HepG2 (cell line): ENCODE measurements around the gene AFF1. TPM values are rescaled to one million over a fixed set of nuclear protein-coding genes. Genes with fewer than 3 reads are reported as not detected.

ENCODE experiments used
- AGO2 ChIP-seq: fragments of 200-400 bp; formaldehyde crosslinking; optimal IDR thresholded peaks from 2 replicates; pipeline ENCODE3; 2017; ENCODE audit warnings: mild to moderate bottlenecking, low read depth, low read length, moderate library complexity
- CCDC6 ChIP-seq: sonication (generic); formaldehyde crosslinking; IDR thresholded peaks from 2 replicates; pipeline ENCODE4 v1.8.1; 2022; ENCODE audit warnings: mild to moderate bottlenecking, missing genetic modification reagents, moderate library complexity
- EHMT2 ChIP-seq: fragments of 200-600 bp; sonication (generic); IDR thresholded peaks from 2 replicates; pipeline ENCODE4 v1.7.0; 2017; ENCODE audit warnings: antibody characterized with exemption, low read depth, low read length, borderline replicate concordance
- GABPB1 ChIP-seq: IDR thresholded peaks from 2 replicates; pipeline ENCODE4 v1.6.1; 2016; ENCODE audit warnings: mild to moderate bottlenecking, missing genetic modification reagents, moderate library complexity, missing compliant biosample characterization
- HNRNPL ChIP-seq: fragments of 200-400 bp; formaldehyde crosslinking; IDR thresholded peaks from 2 replicates; pipeline ENCODE4 v1.6.1; 2017; ENCODE audit warnings: mild to moderate bottlenecking, low read depth, low read length
- NR2C2 ChIP-seq: sonication (generic); formaldehyde crosslinking; IDR thresholded peaks from 2 replicates; pipeline ENCODE4 v1.4.0; 2020; ENCODE audit warnings: missing genetic modification reagents, mild to moderate bottlenecking, moderate library complexity, borderline replicate concordance
- PCBP1 ChIP-seq: fragments of 200-400 bp; formaldehyde crosslinking; IDR thresholded peaks from 2 replicates; pipeline ENCODE4 v1.6.1; 2017; ENCODE audit warnings: mild to moderate bottlenecking, low read depth, low read length, borderline replicate concordance
- PHF20 ChIP-seq: sonication (generic); formaldehyde crosslinking; IDR thresholded peaks from 2 replicates; pipeline ENCODE4 v1.5.0; 2020; ENCODE audit warnings: mild to moderate bottlenecking, missing genetic modification reagents
- TOE1 ChIP-seq: sonication (generic); formaldehyde crosslinking; IDR thresholded peaks from 2 replicates; pipeline ENCODE4 v1.4.0; 2020; ENCODE audit warnings: mild to moderate bottlenecking, missing genetic modification reagents
- WIZ ChIP-seq: sonication (generic); formaldehyde crosslinking; IDR thresholded peaks from 2 replicates; pipeline ENCODE4 v1.5.1; 2020; ENCODE audit warnings: mild to moderate bottlenecking, missing genetic modification reagents
- ZNF543 ChIP-seq: sonication (generic); formaldehyde crosslinking; IDR thresholded peaks from 2 replicates; pipeline ENCODE4 v1.4.0; 2020; ENCODE audit warnings: mild to moderate bottlenecking, missing genetic modification reagents
- polyA plus RNA-seq, 8 experiments: library from polyadenylated mRNA; depleted of rRNA in 3 of 8; stranded (reverse) in 7 of 8; unstranded in 1 of 8; fragments of >200 nt; fragmentation: Illumina TruSeq in 4 of 8; extraction: Trizol in 4 of 8; gene quantifications; 2 replicates each; pipeline versions ENCODE4 v1.2.1 to v1.2.3, GENCODE V29; 2011 to 2016; ENCODE audit warnings: low read depth in 4 of 8, missing spikeins in 1 of 8, mixed read lengths in 1 of 8; ENCODE audit not compliant: insufficient read depth in 1 of 8
- total RNA-seq, 5 experiments: library from RNA; depleted of rRNA; stranded (reverse); fragments of >200 nt; fragmentation: Illumina TruSeq; extraction: Trizol; gene quantifications; 2 replicates each; pipeline ENCODE4 v1.2.3, GENCODE V29; 2016; ENCODE audit warnings: low read depth in 1 of 5
- TF ChIP-seq, protein P1 (sequence below): sonication (generic); formaldehyde crosslinking; IDR thresholded peaks from 2 replicates; pipeline ENCODE4 v1.5.1; 2020; ENCODE audit warnings: mild to moderate bottlenecking, missing genetic modification reagents, moderate library complexity
- TF ChIP-seq, protein P2 (sequence below): sonication (generic); formaldehyde crosslinking; IDR thresholded peaks from 2 replicates; pipeline ENCODE4 v1.4.0; 2020; ENCODE audit warnings: missing genetic modification reagents
- TF ChIP-seq, protein P3 (sequence below): sonication (generic); formaldehyde crosslinking; IDR thresholded peaks from 2 replicates; pipeline ENCODE4 v1.4.0; 2020; ENCODE audit warnings: missing genetic modification reagents
- TF ChIP-seq, protein P4 (sequence below): IDR thresholded peaks from 2 replicates; pipeline ENCODE4 v1.6.1; 2016; ENCODE audit warnings: low read depth
- TF ChIP-seq, protein P5 (sequence below): IDR thresholded peaks from 2 replicates; pipeline ENCODE4 v1.6.1; 2016

AFF1 gene
- total and polyA plus RNA-seq, 2 of the 13 experiments (the other 11 are each of a cell fraction or from before 2014, with no cell fraction given), result 15.5 to 15.9 TPM

DNA sequence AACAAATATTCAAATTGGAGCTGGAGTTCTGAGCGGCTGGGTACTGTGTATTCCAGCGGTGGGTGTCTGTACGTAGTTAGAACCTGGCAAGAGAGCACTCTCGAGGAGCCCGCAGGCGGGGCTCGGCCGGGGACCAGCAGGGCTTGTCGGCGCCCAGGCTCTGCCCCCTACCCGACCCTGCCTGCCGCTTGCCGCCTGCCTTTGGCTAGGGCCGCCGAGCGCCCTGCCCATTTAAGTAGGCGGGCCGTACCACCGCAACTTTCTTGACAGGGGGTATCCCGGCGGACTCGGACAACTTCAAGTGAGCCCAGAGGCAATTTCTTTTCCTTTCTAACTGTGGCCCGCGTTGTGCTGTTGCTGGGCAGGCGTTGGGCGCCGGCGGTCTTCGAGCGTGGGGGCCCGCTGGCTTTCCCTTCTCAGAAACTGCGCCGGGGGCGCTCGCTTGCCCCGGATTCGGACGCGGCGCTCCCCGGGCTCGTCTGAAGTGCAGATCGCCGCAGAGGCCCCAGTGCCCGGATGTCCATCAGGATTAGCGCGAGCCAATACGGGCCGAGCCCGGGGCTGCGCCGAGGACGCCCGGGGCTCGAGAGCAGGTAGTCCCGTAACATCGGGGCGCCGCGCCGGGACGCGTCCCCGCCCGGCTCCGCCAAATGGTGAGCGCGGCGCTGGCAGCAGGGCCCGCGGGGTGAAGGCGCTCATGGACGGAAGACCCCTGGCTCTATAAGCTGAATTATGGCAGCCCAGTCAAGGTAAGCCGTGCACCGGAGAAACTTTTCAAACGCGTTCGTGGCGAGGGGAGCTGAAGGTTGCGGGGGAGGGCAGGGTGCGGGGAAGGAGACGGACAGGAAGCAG is 72.1 kb downstream of the AFF1 start (continued):
- no peak for TF ChIP-seq EHMT2
- peak; percentile 84 for TF ChIP-seq TOE1 (CRISPR knock-in tag)
- TF ChIP-seq CCDC6, result peak; percentile 90
- peak; percentile 80; the same call in 1 of the 2 replicates for TF ChIP-seq HNRNPL
- TF ChIP-seq, protein P1, sequence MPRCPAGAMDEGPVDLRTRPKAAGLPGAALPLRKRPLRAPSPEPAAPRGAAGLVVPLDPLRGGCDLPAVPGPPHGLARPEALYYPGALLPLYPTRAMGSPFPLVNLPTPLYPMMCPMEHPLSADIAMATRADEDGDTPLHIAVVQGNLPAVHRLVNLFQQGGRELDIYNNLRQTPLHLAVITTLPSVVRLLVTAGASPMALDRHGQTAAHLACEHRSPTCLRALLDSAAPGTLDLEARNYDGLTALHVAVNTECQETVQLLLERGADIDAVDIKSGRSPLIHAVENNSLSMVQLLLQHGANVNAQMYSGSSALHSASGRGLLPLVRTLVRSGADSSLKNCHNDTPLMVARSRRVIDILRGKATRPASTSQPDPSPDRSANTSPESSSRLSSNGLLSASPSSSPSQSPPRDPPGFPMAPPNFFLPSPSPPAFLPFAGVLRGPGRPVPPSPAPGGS (CRISPR knock-in tag), result peak; percentile 87; the same call in 1 of the 2 replicates
- peak; percentile 71; the same call in 1 of the 2 replicates for TF ChIP-seq ZNF543
- TF ChIP-seq, protein P2, sequence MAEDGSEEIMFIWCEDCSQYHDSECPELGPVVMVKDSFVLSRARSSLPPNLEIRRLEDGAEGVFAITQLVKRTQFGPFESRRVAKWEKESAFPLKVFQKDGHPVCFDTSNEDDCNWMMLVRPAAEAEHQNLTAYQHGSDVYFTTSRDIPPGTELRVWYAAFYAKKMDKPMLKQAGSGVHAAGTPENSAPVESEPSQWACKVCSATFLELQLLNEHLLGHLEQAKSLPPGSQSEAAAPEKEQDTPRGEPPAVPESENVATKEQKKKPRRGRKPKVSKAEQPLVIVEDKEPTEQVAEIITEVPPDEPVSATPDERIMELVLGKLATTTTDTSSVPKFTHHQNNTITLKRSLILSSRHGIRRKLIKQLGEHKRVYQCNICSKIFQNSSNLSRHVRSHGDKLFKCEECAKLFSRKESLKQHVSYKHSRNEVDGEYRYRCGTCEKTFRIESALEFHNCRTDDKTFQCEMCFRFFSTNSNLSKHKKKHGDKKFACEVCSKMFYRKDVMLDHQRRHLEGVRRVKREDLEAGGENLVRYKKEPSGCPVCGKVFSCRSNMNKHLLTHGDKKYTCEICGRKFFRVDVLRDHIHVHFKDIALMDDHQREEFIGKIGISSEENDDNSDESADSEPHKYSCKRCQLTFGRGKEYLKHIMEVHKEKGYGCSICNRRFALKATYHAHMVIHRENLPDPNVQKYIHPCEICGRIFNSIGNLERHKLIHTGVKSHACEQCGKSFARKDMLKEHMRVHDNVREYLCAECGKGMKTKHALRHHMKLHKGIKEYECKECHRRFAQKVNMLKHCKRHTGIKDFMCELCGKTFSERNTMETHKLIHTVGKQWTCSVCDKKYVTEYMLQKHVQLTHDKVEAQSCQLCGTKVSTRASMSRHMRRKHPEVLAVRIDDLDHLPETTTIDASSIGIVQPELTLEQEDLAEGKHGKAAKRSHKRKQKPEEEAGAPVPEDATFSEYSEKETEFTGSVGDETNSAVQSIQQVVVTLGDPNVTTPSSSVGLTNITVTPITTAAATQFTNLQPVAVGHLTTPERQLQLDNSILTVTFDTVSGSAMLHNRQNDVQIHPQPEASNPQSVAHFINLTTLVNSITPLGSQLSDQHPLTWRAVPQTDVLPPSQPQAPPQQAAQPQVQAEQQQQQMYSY (CRISPR knock-in tag), result no peak
- TF ChIP-seq NR2C2 (CRISPR knock-in tag), result peak; percentile 42
- peak; percentile 80; the same call in 1 of the 2 replicates for TF ChIP-seq GABPB1 (CRISPR knock-in tag)
- TF ChIP-seq PHF20 (CRISPR knock-in tag), result peak; percentile 6; the same call in 1 of the 2 replicates
- TF ChIP-seq, protein P3, sequence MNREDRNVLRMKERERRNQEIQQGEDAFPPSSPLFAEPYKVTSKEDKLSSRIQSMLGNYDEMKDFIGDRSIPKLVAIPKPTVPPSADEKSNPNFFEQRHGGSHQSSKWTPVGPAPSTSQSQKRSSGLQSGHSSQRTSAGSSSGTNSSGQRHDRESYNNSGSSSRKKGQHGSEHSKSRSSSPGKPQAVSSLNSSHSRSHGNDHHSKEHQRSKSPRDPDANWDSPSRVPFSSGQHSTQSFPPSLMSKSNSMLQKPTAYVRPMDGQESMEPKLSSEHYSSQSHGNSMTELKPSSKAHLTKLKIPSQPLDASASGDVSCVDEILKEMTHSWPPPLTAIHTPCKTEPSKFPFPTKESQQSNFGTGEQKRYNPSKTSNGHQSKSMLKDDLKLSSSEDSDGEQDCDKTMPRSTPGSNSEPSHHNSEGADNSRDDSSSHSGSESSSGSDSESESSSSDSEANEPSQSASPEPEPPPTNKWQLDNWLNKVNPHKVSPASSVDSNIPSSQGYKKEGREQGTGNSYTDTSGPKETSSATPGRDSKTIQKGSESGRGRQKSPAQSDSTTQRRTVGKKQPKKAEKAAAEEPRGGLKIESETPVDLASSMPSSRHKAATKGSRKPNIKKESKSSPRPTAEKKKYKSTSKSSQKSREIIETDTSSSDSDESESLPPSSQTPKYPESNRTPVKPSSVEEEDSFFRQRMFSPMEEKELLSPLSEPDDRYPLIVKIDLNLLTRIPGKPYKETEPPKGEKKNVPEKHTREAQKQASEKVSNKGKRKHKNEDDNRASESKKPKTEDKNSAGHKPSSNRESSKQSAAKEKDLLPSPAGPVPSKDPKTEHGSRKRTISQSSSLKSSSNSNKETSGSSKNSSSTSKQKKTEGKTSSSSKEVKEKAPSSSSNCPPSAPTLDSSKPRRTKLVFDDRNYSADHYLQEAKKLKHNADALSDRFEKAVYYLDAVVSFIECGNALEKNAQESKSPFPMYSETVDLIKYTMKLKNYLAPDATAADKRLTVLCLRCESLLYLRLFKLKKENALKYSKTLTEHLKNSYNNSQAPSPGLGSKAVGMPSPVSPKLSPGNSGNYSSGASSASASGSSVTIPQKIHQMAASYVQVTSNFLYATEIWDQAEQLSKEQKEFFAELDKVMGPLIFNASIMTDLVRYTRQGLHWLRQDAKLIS (CRISPR knock-in tag), result no peak
- TF ChIP-seq, protein P4, sequence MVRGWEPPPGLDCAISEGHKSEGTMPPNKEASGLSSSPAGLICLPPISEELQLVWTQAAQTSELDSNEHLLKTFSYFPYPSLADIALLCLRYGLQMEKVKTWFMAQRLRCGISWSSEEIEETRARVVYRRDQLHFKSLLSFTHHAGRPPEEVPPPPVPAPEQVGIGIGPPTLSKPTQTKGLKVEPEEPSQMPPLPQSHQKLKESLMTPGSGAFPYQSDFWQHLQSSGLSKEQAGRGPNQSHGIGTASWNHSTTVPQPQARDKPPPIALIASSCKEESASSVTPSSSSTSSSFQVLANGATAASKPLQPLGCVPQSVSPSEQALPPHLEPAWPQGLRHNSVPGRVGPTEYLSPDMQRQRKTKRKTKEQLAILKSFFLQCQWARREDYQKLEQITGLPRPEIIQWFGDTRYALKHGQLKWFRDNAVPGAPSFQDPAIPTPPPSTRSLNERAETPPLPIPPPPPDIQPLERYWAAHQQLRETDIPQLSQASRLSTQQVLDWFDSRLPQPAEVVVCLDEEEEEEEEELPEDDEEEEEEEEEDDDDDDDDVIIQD (CRISPR knock-in tag), result peak; percentile 8; the same call in 1 of the 2 replicates
- 0 out of 2 replicates have a peak, but pooled peaks have one; percentile 16 for TF ChIP-seq WIZ (CRISPR knock-in tag)
- TF ChIP-seq, protein P5, sequence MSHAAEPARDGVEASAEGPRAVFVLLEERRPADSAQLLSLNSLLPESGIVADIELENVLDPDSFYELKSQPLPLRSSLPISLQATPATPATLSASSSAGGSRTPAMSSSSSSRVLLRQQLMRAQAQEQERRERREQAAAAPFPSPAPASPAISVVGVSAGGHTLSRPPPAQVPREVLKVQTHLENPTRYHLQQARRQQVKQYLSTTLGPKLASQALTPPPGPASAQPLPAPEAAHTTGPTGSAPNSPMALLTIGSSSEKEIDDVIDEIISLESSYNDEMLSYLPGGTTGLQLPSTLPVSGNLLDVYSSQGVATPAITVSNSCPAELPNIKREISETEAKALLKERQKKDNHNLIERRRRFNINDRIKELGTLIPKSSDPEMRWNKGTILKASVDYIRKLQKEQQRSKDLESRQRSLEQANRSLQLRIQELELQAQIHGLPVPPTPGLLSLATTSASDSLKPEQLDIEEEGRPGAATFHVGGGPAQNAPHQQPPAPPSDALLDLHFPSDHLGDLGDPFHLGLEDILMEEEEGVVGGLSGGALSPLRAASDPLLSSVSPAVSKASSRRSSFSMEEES (CRISPR knock-in tag), result no peak
- TF ChIP-seq PCBP1, result peak; percentile 52; the same call in 1 of the 2 replicates
- peak; percentile 92 for TF ChIP-seq AGO2
